ENCODE data around the gene RHOF. TPM values are rescaled to one million over a fixed set of nuclear protein-coding genes. Genes with fewer than 3 reads are reported as not detected.

The RHOF gene
- total RNA-seq, 1 donor from 2014 or later, result 28.7 TPM

GRCh38 chr12:121816925-121817647 is 23.6 kb upstream of the RHOF start:
- intact Hi-C loops (cut with DNase I), result no loop called here
- Histone ChIP-seq H3K36me3 (peaks cover 82% of the 10 kb centered on the region), H3K4me3 (no peak overlapping the region), H3K9me3 (no peaks in the 10 kb centered on the region), H3K4me1 (peaks cover 19% of the 10 kb centered on the region), H3K27me3 (ENCODE audit: low read depth) (no peaks in the 10 kb centered on the region), H3K27ac (no peak overlapping the region)
- ATAC-seq (no peak), DNase-seq (no peak)
- TF ChIP-seq, protein P1, sequence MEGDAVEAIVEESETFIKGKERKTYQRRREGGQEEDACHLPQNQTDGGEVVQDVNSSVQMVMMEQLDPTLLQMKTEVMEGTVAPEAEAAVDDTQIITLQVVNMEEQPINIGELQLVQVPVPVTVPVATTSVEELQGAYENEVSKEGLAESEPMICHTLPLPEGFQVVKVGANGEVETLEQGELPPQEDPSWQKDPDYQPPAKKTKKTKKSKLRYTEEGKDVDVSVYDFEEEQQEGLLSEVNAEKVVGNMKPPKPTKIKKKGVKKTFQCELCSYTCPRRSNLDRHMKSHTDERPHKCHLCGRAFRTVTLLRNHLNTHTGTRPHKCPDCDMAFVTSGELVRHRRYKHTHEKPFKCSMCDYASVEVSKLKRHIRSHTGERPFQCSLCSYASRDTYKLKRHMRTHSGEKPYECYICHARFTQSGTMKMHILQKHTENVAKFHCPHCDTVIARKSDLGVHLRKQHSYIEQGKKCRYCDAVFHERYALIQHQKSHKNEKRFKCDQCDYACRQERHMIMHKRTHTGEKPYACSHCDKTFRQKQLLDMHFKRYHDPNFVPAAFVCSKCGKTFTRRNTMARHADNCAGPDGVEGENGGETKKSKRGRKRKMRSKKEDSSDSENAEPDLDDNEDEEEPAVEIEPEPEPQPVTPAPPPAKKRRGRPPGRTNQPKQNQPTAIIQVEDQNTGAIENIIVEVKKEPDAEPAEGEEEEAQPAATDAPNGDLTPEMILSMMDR (IDR thresholded peaks at IDR 0.05), result no peak

- Histone ChIP-seq H3K9me3 (no peaks in the 10 kb centered on the region), H3K27ac (no peak overlapping the region), H3K36me3 (peaks cover 73% of the 10 kb centered on the region), H3K27me3 (ENCODE audit: low read depth) (no peaks in the 10 kb centered on the region), H3K4me1 (peaks cover 37% of the 10 kb centered on the region), H3K4me3 (no peak overlapping the region)
- DNase-seq, result no peak
- intact Hi-C loops (cut with DNase I), result no loop called here
- no peak for ATAC-seq
- TF ChIP-seq, protein P1 (IDR thresholded peaks at IDR 0.05), result no peak
Observed at GRCh38 chr12:121815263-121815662, 21.8 kb upstream of the RHOF start.

DNA sequence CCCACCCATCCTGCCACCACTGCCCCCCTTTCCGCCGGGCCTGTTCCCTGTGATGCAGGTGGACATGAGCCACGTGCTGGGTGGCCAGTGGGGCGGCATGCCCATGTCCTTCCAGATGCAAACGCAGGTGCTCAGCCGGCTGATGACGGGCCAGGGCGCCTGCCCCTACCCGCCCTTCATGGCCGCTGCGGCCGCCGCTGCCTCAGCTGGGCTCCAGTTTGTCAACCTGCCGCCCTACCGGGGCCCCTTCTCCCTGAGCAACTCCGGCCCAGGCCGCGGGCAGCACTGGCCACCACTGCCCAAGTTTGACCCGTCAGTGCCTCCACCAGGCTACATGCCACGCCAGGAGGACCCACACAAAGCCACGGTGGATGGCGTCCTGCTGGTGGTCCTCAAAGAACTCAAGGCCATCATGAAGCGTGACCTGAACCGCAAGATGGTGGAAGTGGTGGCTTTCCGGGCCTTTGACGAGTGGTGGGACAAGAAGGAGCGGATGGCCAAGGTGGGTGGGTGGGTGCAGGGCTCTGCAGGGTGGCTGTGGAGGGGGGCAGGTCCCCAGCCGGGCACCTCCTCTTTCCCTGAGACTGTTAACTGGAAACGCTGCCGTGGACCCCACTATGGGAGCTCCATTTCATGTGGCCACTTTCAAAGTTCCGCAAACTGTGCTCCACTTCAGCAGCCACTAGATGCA is 21.1 kb upstream of the RHOF start:
- peaks cover 73% of the 10 kb centered on the region for H3K36me3 ChIP-seq
- no peak overlapping the region for H3K27ac ChIP-seq
- ATAC-seq, result no peak
- peaks cover 37% of the 10 kb centered on the region for H3K4me1 ChIP-seq
- intact Hi-C loops (cut with DNase I), result no loop called here
- TF ChIP-seq, protein P1 (IDR thresholded peaks at IDR 0.05), result no peak
- no peaks in the 10 kb centered on the region for H3K9me3 ChIP-seq
- peak; percentile 43 for DNase-seq
- H3K27me3 ChIP-seq (ENCODE audit: low read depth), result no peaks in the 10 kb centered on the region
- no peak overlapping the region for H3K4me3 ChIP-seq

- intact Hi-C loops (cut with DNase I), result no loop called here
- Histone ChIP-seq H3K4me1 (peaks cover 37% of the 10 kb centered on the region), H3K9me3 (no peaks in the 10 kb centered on the region), H3K4me3 (no peak overlapping the region), H3K27ac (no peak overlapping the region), H3K27me3 (ENCODE audit: low read depth) (no peaks in the 10 kb centered on the region), H3K36me3 (peaks cover 73% of the 10 kb centered on the region)
- ATAC-seq (no peak), DNase-seq (no peak)
- TF ChIP-seq, protein P1 (IDR thresholded peaks at IDR 0.05), result no peak
Observed at GRCh38 chr12:121813951-121814350, 20.5 kb upstream of the RHOF start.

DNA sequence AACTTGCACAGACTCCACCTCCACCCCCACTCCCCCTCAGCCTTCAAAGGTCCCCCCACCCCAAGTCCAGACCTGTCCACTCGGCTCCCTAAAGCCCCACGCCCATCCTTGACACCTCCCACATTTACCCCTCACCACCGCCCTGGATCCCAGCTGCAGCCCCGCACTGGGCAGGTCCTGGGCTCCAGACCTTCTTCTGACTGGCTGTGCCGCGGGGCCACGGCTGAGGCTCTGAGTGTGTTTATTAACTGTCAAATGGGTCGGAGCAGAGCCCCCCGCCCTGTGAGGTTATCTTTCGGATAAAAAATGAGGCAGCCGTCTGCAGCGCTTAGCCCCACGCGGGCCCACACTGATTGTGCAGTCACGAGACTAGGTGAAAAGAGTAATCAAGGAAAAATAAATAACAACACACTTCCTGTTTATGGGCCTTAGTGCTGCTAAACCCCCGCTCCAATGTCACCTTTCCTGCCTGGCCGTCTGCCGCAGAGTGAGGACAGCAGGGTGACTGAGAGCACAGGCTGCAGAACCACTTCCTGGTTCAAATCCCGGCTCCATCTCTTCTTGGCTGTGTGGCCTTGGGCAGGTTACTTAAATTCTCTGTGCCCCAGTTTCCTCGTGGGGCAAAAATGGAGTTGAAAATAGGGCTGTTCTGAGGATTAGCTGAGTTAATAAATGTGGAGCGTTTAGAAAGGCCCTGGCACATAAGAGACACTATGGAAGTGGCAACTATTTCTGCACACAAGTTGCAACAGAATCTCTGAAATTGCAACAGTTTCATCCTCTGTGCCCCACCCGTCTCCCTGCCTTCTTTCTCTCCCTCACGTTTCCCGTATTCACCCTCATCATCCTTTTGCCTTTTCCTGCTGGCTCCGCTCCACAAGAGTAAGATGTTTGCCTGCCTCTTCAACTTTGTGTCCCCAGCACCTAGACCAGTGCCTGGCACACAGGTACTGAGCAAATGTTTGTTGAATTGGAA is 19.7 kb upstream of the RHOF start:
- intact Hi-C loops (cut with DNase I), result no loop called here
- Histone ChIP-seq H3K36me3 (peaks cover 72% of the 10 kb centered on the region), H3K4me1 (peaks cover 37% of the 10 kb centered on the region), H3K27ac (peak overlapping the region; percentile 25), H3K4me3 (peak overlapping the region; percentile 74), H3K27me3 (ENCODE audit: low read depth) (no peaks in the 10 kb centered on the region), H3K9me3 (no peaks in the 10 kb centered on the region)
- ATAC-seq, result no peak
- TF ChIP-seq, protein P1 (IDR thresholded peaks at IDR 0.05), result no peak
- peak; percentile 51 for DNase-seq
